HG02840 (cell line): ENCODE data around the gene NKAIN2.
"Not testable (repeated sequence)": the region's sequence is repeated elsewhere in the genome, so short reads cannot be mapped to it uniquely, and the experiment has no call there.

Experiments used
- ATAC-seq: cut with Tn5 transposase; IDR thresholded peaks from one replicate; pipeline ENCODE4 v1.9.1; 2021; ENCODE audit warnings: mild to moderate bottlenecking, moderate library complexity, moderate number of reproducible peaks; ENCODE audit not compliant: unreplicated experiment, low FRiP score

Gene NKAIN2

GRCh38 chr6:124712532-124712931 lies 908.9 kb downstream of the NKAIN2 start:
- ATAC-seq, result not testable (repeated sequence)

DNA sequence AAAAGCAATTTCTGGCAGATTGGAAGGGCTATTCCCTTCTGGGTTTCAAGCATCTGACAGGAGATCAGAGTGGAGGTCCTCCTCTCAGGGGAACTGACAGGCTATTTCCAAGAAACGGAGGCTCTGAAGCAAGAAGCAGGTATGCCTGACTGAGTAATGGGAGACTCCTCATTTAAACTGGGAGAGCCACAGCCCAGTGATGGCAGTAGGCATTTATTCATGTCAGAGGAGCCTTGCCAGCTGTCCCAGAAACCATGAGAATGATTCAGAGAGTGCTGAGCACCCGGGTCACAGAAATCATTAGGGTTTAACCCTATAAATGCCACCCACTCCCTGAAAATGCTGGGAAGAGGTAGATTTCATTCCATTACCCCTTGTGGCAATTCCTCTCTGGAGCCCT lies 911.1 kb downstream of the NKAIN2 start:
- ATAC-seq, result no peak

DNA sequence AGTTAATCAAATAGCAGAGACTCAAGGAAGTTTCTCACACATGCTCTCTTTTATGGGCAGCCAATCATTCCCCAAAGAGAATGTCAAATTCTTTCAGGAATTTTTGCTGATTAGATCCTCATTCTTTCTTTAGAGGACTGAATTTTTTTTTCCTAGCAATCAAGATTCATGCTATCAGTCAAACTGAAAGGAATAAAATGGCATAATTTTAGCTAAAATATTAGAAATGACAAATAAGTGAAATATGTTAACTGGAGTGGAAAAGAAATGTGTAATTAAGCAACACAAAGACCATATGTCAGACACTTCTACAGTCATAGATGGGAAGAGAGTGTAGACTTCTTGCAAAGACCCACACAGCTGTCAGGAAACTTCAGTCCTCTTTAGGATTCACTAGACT lies 916.2 kb downstream of the NKAIN2 start:
- ATAC-seq, result no peak

- ATAC-seq, result no peak
Measured at GRCh38 chr6:124721331-124721730, 917.7 kb downstream of the NKAIN2 start.

DNA sequence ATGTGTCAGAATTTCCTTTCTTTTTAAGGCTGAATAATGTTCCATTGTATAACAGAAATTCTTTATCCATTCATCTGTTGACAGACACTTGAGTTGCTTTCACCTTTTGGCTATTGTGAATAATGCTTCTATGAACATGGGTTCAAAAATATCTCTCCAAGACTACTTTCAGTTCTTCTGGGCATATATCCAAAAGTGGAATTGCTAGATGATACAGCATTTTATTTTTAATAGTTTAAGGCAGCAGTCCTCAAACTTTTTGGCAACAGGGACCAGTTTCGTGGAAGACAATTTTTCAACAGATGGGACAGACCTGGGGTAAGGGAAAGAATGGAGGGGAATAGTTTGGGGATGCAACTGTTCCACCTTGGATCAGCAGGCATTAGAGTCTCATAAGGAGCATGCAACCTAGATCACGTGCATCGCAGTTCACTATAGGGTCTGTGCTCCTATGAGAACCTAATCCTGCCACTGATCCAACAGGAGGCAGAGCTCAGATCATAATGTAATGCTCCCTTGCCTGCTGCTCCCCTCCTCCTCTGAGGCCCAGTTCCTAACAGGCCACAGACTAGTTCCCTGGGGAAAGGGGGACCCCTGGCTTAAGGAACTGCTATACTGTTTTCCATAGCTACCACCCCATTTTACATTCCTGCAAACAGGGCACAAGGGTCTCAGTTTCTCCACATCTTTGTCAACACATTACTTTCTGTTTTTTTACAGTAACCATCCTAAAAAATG lies 918.6 kb downstream of the NKAIN2 start:
- no peak for ATAC-seq

- ATAC-seq, result no peak
Measured at GRCh38 chr6:124723671-124724070, 920.0 kb downstream of the NKAIN2 start.

GRCh38 chr6:124737804-124738203 lies 934.1 kb downstream of the NKAIN2 start:
- ATAC-seq, result not testable (repeated sequence)

- ATAC-seq, result no peak
Measured at GRCh38 chr6:124738482-124738881, 934.8 kb downstream of the NKAIN2 start.

DNA sequence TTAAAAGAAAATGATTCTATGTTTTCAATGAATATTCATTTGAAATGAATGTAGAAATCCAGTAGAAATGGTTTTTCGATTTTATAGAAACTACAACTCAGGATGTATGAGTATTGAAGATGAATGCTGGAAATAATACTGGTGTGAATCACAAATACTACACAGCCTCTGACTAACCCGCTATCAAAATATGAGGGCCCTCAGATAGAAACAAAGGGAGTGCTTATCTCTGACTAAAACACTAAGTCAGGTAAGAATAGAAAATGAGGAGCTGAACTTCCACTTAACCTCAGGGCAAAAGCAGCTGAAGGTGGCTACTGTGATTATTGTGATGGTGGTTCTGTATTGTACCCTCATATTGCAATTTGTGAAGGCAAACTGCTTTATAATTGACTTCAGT lies 937.7 kb downstream of the NKAIN2 start:
- ATAC-seq, result no peak

GRCh38 chr6:124742971-124743370 lies 939.3 kb downstream of the NKAIN2 start:
- no peak for ATAC-seq

DNA sequence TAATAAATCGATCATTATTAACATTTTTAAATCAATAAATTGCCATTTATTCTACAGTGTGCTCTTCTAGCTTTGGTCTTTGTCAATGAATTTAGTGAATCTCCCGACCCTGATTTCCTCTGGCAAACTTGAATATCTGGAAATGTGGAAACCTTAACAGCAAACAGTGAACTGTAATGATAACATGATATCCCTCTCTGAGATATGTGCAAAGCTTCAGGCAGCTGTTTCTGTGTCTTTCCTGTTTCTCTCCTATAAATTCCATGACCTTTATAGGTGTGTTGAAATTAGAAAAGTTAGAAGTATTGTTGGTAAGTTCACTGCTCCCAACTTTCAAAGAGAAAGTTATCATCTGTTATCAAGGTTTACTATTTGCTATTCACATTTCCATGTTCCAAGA lies 939.8 kb downstream of the NKAIN2 start:
- ATAC-seq, result no peak

DNA sequence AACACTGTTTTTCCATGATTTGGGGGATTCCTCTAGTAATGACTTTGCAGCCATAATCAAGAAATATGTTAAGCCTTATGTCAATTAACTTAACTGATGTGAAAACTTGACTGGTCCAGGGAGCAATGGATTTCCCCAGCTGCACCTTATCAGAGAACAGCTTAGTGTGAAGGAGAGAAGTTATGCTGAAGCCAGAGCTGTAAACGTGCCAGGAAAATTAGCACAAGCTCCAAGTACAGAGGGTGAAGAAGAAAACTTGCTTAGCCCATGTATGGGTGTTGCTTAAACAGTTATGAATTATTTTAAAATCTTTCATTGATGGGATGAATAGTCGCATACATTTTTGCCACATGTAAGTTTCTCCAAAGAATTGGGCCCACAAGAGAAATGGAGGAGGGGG lies 943.7 kb downstream of the NKAIN2 start:
- no peak for ATAC-seq

DNA sequence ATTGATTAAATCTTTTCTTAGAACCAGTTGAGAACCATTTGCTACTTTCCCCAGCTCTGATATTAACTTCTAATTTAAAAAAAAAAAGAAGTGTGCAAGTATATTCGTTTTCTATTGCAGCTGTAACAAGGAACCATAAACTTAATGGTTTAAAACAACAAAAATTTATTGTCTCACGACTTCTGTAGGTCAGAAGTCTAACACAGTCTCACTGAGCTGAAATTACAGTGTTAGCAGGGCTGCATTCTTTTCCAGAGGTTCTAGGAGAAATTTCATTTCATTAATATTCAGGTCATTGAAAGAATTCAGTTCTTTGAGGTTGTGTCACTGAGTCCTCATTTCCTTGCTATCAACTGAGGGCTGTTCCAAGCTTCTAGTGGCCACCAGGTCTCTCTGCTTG lies 945.1 kb downstream of the NKAIN2 start:
- ATAC-seq, result no peak

DNA sequence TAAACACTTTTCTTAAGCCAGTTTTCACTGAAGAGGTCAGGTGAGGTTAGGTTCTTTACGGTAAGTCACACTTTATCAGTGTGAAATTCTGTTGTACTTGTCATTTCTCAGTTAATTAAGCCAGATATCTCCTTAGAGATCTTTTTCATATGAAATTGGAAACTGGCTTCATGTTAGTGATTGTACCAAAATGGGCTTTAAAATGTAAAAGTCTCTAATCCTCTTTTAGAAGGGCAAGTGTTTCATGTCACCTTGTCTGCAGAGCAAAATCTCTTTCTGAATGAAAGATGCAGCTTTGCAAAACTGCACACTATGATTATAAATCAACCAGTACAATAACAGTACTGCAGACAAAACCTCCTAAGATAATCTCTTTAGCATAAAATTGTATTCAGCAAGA lies 949.3 kb downstream of the NKAIN2 start:
- ATAC-seq, result no peak

DNA sequence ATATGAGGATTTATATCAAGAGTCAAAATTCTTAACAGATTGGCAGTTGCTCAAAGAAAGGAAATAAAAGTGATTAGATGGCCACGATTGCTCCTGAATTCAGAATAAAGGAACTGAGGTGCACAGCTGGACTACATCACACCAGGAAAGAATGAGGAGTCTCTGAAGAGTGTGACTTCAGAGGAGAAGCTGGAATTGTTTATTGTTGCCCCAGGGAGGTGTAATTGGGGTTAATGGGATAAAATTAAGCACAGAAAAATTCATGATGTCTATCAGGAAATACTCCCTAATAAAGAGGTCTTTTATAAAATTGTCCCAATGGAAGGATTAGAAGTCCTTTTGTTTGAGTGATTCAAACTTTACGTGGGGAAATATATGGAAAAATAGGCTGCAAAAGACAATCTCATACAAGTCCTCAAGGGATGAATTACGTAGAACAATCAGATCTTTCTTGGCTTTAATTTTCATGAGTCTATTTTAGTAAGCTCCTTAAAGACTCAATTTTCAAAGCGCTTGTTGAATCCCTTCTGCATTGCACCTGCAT lies 950.0 kb downstream of the NKAIN2 start:
- no peak for ATAC-seq

DNA sequence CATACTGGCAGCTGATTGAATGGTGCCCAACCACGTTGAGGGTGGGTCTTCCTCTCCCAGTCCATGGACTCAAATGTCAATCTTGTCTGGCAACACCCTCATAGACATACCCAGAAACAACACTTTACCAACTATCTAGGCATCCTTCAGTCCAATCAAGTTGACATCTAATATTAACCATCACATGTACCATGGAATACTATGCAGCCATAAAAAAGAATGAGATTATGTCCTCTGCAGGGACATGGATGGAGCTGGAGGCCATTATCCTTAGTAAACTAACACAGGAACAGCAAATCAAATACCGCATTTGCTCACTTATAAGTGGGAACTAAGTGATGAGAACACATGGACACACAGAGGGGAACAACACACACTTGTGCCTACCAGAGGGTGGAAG lies 951.7 kb downstream of the NKAIN2 start:
- ATAC-seq, result no peak

- ATAC-seq, result no peak
Measured at GRCh38 chr6:124757560-124757959, 953.9 kb downstream of the NKAIN2 start.

DNA sequence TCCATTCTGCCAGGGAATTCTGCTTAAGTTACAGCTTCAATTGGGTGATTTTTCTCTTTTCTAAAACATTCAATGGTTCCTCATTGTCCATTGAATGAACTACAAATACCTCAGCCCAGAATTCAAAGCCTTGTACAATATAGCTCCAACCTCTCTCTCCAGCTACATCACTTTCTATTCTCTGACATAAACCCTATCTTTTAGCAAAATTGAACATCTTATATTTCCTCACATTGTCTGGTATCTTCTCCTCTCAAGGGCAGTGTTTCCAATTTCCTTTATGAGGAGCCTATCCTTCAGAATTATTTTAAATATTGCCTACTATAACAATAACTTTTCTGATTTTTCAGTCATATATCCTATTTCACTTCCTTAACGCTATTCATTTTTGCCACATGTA lies 955.0 kb downstream of the NKAIN2 start:
- no peak for ATAC-seq

GRCh38 chr6:124765280-124765679 lies 961.6 kb downstream of the NKAIN2 start:
- no peak for ATAC-seq

DNA sequence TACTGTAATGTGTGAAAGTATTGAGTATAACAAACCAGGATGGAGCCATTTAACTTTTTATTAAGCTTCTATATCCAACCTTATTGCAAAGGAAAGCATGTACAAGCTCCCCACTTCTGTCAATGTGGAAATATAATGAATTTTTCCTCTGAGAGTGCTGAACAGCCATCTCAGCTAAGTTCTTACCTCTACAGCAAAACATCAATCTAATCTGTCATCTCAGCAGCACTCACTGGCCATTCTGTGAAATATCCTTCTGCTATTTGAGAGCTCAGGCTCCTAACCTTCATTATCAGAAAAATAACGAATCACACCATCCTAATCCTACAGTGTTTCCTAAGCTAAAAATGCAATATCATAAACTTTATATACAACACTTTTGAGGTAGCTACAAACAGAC lies 964.6 kb downstream of the NKAIN2 start:
- no peak for ATAC-seq

GRCh38 chr6:124769811-124770544 lies 966.3 kb downstream of the NKAIN2 start:
- ATAC-seq, result no peak

- no peak for ATAC-seq
Measured at GRCh38 chr6:124770784-124771183, 967.1 kb downstream of the NKAIN2 start.
